Liver (tissue), 9 donors: Measurements from ENCODE around the gene INO80C. TPM values are rescaled to one million over a fixed set of nuclear protein-coding genes. Genes with fewer than 3 reads are reported as not detected.

ENCODE experiments used
- DNase-seq: peaks from one replicate; pipeline ENCODE4 v3.0.0-alpha.2; 2017; ENCODE audit warnings: low spot score
- H3K27ac ChIP-seq, 2 donors: one replicate each; pipeline ENCODE4 v1.7.0; 2013; ENCODE audit warnings: inconsistent platforms in 2 of 2, low read length in 2 of 2, control low read depth in 1 of 2, low read depth in 1 of 2, mild to moderate bottlenecking in 1 of 2
- H3K27me3 ChIP-seq, 4 donors: one replicate each; pipeline versions ENCODE4 v1.6.1 to v1.7.0; 2013; ENCODE audit warnings: low read length in 3 of 4, inconsistent platforms in 1 of 4, mild to moderate bottlenecking in 1 of 4, moderate library complexity in 1 of 4; ENCODE audit not compliant: control insufficient read depth in 4 of 4, insufficient read depth in 4 of 4
- H3K36me3 ChIP-seq, 4 donors: one replicate each; pipeline versions ENCODE4 v1.6.1 to v1.7.0; 2013; ENCODE audit warnings: low read length in 3 of 4, mild to moderate bottlenecking in 3 of 4, low read depth in 1 of 4, moderate library complexity in 1 of 4; ENCODE audit not compliant: control insufficient read depth in 4 of 4, insufficient read depth in 3 of 4
- H3K4me1 ChIP-seq, 4 donors: one replicate each; pipeline versions ENCODE4 v1.6.1 to v1.7.0; 2013; ENCODE audit warnings: low read length in 3 of 4, mild to moderate bottlenecking in 3 of 4, moderate library complexity in 1 of 4; ENCODE audit not compliant: control insufficient read depth in 4 of 4, insufficient read depth in 4 of 4
- H3K4me3 ChIP-seq, 3 donors: one replicate each; pipeline versions ENCODE4 v1.6.1 to v1.7.0; 2013; ENCODE audit warnings: low read length in 3 of 3, control low read depth in 1 of 3, low read depth in 1 of 3, mild to moderate bottlenecking in 1 of 3
- H3K9ac ChIP-seq, 2 donors: one replicate each; pipeline ENCODE4 v1.7.0; 2013; ENCODE audit warnings: low read length in 2 of 2, mild to moderate bottlenecking in 2 of 2, moderate library complexity in 2 of 2, control low read depth in 1 of 2, low read depth in 1 of 2
- H3K9me3 ChIP-seq, 4 donors: one replicate each; pipeline versions ENCODE4 v1.6.1 to v1.7.0; 2013; ENCODE audit warnings: low read length in 3 of 4; ENCODE audit not compliant: control insufficient read depth in 4 of 4
- EGR1 ChIP-seq, 2 donors: IDR thresholded peaks; 2 replicates each; pipeline ENCODE4 v1.6.1; 2016 to 2018; ENCODE audit warnings: antibody characterized with exemption in 2 of 2, low read depth in 2 of 2
- FOXA2 ChIP-seq: IDR thresholded peaks from 2 replicates; pipeline ENCODE4 v1.6.1; 2016; ENCODE audit warnings: antibody characterized with exemption
- GABPA ChIP-seq, 2 donors: IDR thresholded peaks in 1 of 2; conservative IDR thresholded peaks in 1 of 2; 2 replicates each; pipeline ENCODE4 v1.6.1; 2016; ENCODE audit warnings: antibody characterized with exemption in 2 of 2, mild to moderate bottlenecking in 1 of 2, moderate library complexity in 1 of 2
- HNF4A ChIP-seq, 2 donors: conservative IDR thresholded peaks; 2 replicates each; pipeline ENCODE4 v1.6.1; 2016; ENCODE audit warnings: antibody characterized with exemption in 2 of 2, mild to moderate bottlenecking in 2 of 2
- HNF4G ChIP-seq: IDR thresholded peaks from 2 replicates; pipeline ENCODE4 v1.6.1; 2016; ENCODE audit warnings: antibody characterized with exemption
- JUND ChIP-seq, 2 donors: IDR thresholded peaks; 2 replicates each; pipeline ENCODE4 v1.6.1; 2016; ENCODE audit warnings: antibody characterized with exemption in 2 of 2
- SP1 ChIP-seq: IDR thresholded peaks from 2 replicates; pipeline ENCODE4 v1.6.1; 2018; ENCODE audit warnings: antibody characterized with exemption, mild to moderate bottlenecking
- TAF1 ChIP-seq: conservative IDR thresholded peaks from 2 replicates; pipeline ENCODE4 v1.6.1; 2016; ENCODE audit warnings: antibody characterized with exemption, mild to moderate bottlenecking
- WGBS: extraction: QIAGEN DNeasy Blood & Tissue Kit; methylation state at CpG from one replicate; pipeline ENCODE4 v1.1.7; 2013; 5-methylcytosine and 5-hydroxymethylcytosine counted together
- polyA plus RNA-seq, 2 donors: library from polyadenylated mRNA; stranded (reverse) in 1 of 2; unstranded in 1 of 2; fragments of 200-250 nt in 1 of 2; fragments of >200 nt in 1 of 2; fragmentation: Nextera tagmentation in 1 of 2; extraction: Ambion mirVana in 1 of 2; gene quantifications; one replicate each; pipeline versions ENCODE4 v1.2.1 to v1.2.3, GENCODE V29; 2013 to 2015
- total RNA-seq, 2 donors: library from RNA; depleted of rRNA; stranded (reverse); fragments of >200 nt; gene quantifications; one replicate each; pipeline ENCODE4 v1.2.3, GENCODE V29; 2014
- TF ChIP-seq, protein P1 (sequence below): IDR thresholded peaks from 2 replicates; pipeline ENCODE4 v1.6.1; 2016; ENCODE audit warnings: antibody characterized with exemption
- TF ChIP-seq, protein P2 (sequence below): IDR thresholded peaks from 2 replicates; pipeline ENCODE4 v1.6.1; 2016; ENCODE audit warnings: antibody characterized with exemption
- donor health status: healthy.
- donor health status: healthy.
- donor health status: healthy.
- donor health status: healthy.
- donor health status: healthy.

The INO80C gene
- total and polyA plus RNA-seq, 4 donors: 4.6 to 13.4 (median 10.5) TPM

DNA sequence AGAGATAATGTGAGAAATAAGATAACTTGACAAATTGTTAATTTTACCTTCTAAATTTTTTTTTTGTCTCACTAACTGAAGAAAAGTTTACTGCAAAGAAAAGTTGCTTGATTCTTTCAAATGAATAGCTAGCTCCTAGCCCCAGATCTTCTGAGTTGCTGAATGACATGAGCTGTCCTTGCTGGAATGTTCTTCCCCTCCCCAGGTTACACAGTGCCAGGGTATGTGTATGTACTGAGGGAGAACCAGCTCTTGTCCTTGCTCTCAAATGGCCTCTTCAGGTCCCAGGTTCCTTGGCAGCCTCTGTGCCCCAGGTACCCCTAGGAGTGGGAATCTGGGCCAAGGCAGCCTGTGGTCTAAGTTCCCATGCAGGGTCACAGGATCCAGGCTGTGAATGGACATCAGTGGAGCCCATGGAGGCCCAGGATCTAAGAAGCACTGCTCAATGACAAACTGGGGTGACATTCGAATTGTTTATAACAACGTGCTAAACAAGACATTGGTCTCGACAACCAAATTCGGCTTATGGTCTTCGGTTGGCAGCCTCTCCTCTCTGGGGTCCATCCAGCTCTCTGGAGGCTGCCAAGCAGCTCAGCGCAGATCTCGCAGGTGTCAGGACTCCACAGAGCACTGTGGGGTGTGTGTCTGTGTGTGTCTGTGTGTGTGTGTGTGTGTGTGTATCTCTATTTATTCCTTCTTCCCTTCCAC, 17.1 kb upstream of the INO80C start:
- DNase-seq: peak; percentile 17

DNA sequence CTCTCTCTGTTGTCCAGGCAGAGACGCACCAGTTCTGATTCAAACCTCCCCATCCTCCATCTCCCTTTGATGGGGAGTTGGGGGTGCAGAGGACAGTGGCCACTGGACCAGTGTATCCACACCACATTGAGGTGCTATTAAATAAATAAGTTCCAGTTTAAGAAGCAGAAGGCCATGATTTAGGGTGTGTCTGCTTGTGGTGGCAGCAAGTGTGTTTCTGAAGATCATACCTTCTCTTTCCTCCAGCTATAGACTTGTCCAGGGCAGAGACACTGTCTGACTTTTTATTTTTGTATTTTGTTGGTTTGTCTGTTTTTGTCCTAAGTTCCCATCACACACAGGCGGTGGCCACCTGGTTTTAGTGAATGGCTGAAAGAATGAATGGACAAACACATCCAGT, 16.5 kb upstream of the INO80C start:
- no peak overlapping the region for H3K9ac ChIP-seq
- WGBS: 98% methylated on average over 2 of the region's 2 CpGs

More for the DNA sequence above, 17.1 kb upstream of the INO80C start:
- H3K36me3 ChIP-seq: no peaks in the 10 kb centered on the region
- H3K4me3 ChIP-seq: no peak overlapping the region
- no peaks in the 10 kb centered on the region for H3K27me3 ChIP-seq
- H3K4me1 ChIP-seq: no peaks in the 10 kb centered on the region
- 95% methylated on average over 7 of the region's 7 CpGs for WGBS
- H3K9me3 ChIP-seq: no peaks in the 10 kb centered on the region
- no peak overlapping the region for H3K9ac ChIP-seq
- no peak overlapping the region for H3K27ac ChIP-seq
- TF ChIP-seq SP1 (no peak), GABPA (IDR thresholded peaks at IDR 0.05 in 1 of 2, conservative IDR thresholded peaks at IDR 0.05 in 1 of 2) (no peak), TAF1 (no peak), HNF4A (conservative IDR thresholded peaks at IDR 0.05) (no peak), FOXA2 (no peak), HNF4G (no peak), JUND (IDR thresholded peaks at IDR 0.05) (no peak), EGR1 (IDR thresholded peaks at IDR 0.05; ENCODE audit: low read depth in 2 of 2) (no peak)
- TF ChIP-seq, protein P1, sequence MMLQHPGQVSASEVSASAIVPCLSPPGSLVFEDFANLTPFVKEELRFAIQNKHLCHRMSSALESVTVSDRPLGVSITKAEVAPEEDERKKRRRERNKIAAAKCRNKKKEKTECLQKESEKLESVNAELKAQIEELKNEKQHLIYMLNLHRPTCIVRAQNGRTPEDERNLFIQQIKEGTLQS: no peak
- TF ChIP-seq, protein P2, sequence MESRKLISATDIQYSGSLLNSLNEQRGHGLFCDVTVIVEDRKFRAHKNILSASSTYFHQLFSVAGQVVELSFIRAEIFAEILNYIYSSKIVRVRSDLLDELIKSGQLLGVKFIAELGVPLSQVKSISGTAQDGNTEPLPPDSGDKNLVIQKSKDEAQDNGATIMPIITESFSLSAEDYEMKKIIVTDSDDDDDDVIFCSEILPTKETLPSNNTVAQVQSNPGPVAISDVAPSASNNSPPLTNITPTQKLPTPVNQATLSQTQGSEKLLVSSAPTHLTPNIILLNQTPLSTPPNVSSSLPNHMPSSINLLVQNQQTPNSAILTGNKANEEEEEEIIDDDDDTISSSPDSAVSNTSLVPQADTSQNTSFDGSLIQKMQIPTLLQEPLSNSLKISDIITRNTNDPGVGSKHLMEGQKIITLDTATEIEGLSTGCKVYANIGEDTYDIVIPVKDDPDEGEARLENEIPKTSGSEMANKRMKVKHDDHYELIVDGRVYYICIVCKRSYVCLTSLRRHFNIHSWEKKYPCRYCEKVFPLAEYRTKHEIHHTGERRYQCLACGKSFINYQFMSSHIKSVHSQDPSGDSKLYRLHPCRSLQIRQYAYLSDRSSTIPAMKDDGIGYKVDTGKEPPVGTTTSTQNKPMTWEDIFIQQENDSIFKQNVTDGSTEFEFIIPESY: no peak

More for the DNA sequence above, 16.5 kb upstream of the INO80C start:
- no peaks in the 10 kb centered on the region for H3K9me3 ChIP-seq
- H3K4me3 ChIP-seq: no peak overlapping the region
- no peaks in the 10 kb centered on the region for H3K4me1 ChIP-seq
- peak; percentile 4 for DNase-seq
- no peak overlapping the region for H3K27ac ChIP-seq
- TF ChIP-seq HNF4A (conservative IDR thresholded peaks at IDR 0.05) (no peak), GABPA (IDR thresholded peaks at IDR 0.05 in 1 of 2, conservative IDR thresholded peaks at IDR 0.05 in 1 of 2) (no peak), EGR1 (IDR thresholded peaks at IDR 0.05; ENCODE audit: low read depth in 2 of 2) (no peak), FOXA2 (no peak)
- TF ChIP-seq, protein P1: no peak
- TF ChIP-seq, protein P2: no peak
- no peaks in the 10 kb centered on the region for H3K36me3 ChIP-seq
- no peaks in the 10 kb centered on the region for H3K27me3 ChIP-seq
